GM19099 (cell line): ENCODE data around the gene KHSRP.

ENCODE experiments used
- POLR2A ChIP-seq: IDR thresholded peaks from 3 replicates; pipeline ENCODE4 v1.6.1; 2011; ENCODE audit warnings: low read depth; ENCODE audit not compliant: insufficient read length; ENCODE audit errors: extremely low read depth

The KHSRP gene

GRCh38 chr19:6381030-6381750, 43.4 kb downstream of the KHSRP start:
- TF ChIP-seq POLR2A: no peak

DNA sequence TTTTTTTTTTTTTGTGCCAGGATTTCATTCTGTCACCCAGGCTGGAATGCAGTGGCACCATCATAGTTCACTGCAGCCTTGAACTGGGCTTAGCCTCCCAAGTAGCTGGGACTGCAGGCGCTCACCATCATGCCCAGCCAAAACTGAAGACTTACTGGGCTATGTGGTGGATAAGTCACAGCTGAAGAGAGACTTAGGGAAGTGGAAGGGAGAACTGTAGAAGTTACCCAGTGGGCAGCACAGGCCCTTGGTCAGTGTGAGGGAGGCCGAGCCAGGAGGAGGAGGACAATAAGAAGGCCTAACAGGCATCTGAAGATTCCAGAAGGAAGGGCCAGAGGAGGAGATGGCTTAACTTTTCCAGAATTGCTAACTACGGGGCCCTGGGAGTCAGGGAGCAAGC, 44.9 kb downstream of the KHSRP start:
- TF ChIP-seq POLR2A: no peak

DNA sequence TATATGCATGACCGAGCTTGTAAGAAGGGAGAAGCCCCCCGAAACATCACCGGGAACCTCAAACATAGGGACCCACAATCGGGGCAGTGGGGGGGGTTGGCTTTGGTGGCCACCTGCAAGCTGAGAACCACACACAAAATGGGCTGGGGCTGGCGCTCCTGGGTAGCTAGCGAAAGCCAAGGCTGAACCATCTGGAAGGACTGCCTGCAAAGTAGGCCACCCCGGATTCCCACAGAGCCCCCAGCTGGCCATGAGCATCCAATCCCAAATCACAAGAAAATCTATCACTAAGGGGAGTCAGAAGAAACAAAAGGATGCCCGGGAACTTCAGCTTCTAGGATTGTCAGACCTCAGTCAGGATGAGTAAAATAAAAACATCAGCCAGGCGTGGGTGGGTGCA, 46.1 kb downstream of the KHSRP start:
- no peak for TF ChIP-seq POLR2A

- TF ChIP-seq POLR2A: no peak
These were observed 46.6 kb downstream of the KHSRP start for GRCh38 chr19:6378041-6378440.

- no peak for TF ChIP-seq POLR2A
These were observed 48.0 kb downstream of the KHSRP start for GRCh38 chr19:6376512-6377190.

- TF ChIP-seq POLR2A: no peak
These were observed 49.1 kb downstream of the KHSRP start, which contains the start of gene PSPN for GRCh38 chr19:6375411-6376010. Gene PSPN (minus strand): TSS chr19:6375933. CDS start chr19:6375849, 84 bp downstream.

- TF ChIP-seq POLR2A: no peak
These were observed 49.8 kb downstream of the KHSRP start for GRCh38 chr19:6374711-6375410.

GRCh38 chr19:6374161-6374709, 50.4 kb downstream of the KHSRP start:
- TF ChIP-seq POLR2A: no peak

DNA sequence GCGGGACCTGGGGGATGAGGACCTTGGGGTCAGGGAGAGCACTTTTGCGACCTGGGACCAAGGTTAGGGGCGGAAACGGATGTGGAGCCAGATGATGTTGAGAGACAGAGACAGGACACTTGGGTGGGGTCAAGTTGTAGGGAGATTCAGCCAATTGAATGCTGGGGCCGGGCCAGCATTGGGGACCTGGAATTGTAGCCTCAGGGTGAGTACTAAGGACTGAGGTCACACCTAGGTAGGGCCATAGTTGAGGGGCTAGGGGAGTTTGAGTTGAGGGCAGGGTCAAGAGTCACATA, 50.9 kb downstream of the KHSRP start:
- TF ChIP-seq POLR2A: no peak

GRCh38 chr19:6373096-6373812, 51.4 kb downstream of the KHSRP start:
- no peak for TF ChIP-seq POLR2A

DNA sequence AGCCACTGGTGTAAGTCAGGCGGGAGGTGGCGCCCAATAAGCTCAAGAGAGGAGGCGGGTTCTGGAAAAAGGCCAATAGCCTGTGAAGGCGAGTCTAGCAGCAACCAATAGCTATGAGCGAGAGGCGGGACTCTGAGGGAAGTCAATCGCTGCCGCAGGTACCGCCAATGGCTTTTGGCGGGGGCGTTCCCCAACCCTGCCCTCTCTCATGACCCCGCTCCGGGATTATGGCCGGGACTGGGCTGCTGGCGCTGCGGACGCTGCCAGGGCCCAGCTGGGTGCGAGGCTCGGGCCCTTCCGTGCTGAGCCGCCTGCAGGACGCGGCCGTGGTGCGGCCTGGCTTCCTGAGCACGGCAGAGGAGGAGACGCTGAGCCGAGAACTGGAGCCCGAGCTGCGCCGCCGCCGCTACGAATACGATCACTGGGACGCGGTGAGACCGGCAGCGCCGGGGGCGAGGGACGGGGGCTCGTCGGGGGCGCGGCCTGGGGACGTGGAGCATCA, 52.0 kb downstream of the KHSRP start, which contains the start of gene ALKBH7:
Gene ALKBH7 (plus strand): TSS at position 201 of the 502 bp plus-strand sequence. CDS start 27 bp downstream, at position 228.
- no peak for TF ChIP-seq POLR2A

- TF ChIP-seq POLR2A: no peak
These were observed 60.3 kb downstream of the KHSRP start for GRCh38 chr19:6364353-6364752.
